Upper lobe of right lung (tissue), 1 donor: ENCODE results near the gene ECSIT. TPM values are rescaled to one million over a fixed set of nuclear protein-coding genes. Genes with fewer than 3 reads are reported as not detected.

Source experiments
- ATAC-seq: fragments of 200-7000 bp; cut with Tn5 transposase; one replicate; pipeline ENCODE4 v1.9.1; 2020; ENCODE audit warnings: mild to moderate bottlenecking, moderate library complexity
- DNase-seq: peaks from one replicate; pipeline ENCODE4 v3.0.0-alpha.2; 2020
- H3K27ac ChIP-seq: fragments of 200-600 bp; one replicate; pipeline ENCODE4 v1.8.0; 2022
- H3K27me3 ChIP-seq: fragments of 200-600 bp; one replicate; pipeline ENCODE4 v1.8.0; 2022; ENCODE audit warnings: mild to moderate bottlenecking
- H3K36me3 ChIP-seq: fragments of 200-600 bp; one replicate; pipeline ENCODE4 v1.8.0; 2022
- H3K4me1 ChIP-seq: fragments of 200-600 bp; one replicate; pipeline ENCODE4 v1.8.0; 2022
- H3K4me3 ChIP-seq: fragments of 200-600 bp; one replicate; pipeline ENCODE4 v1.8.0; 2022; ENCODE audit warnings: mild to moderate bottlenecking
- H3K9me3 ChIP-seq: fragments of 200-600 bp; one replicate; pipeline ENCODE4 v1.8.0; 2022
- intact Hi-C: fragments of 100-400 bp; cut with DNase I; formaldehyde crosslinking; loops from one replicate; pipeline ENCODE4 v1.11.0; 2022
- total RNA-seq: library from RNA; stranded (reverse); fragmentation: NEBNext Ultra II Directional; extraction: Animal tissue kit (Norgen Biotek cat#: 25700); gene quantifications from one replicate; pipeline ENCODE4 v1.2.1, GENCODE V29; 2021
- TF ChIP-seq, protein P1 (sequence below): fragments of 200-600 bp; IDR thresholded peaks from one replicate; pipeline ENCODE4 v1.8.0; 2022; ENCODE audit warnings: antibody characterized with exemption
- donor health status: DM: no; HTN: yes; CAD: no; lungs with severe emphysema.

The ECSIT gene
- total RNA-seq, 1 donor from 2014 or later = 44.8 TPM

GRCh38 chr19:11540645-11541044 lies 11.7 kb upstream of the ECSIT start:
- intact Hi-C loops = no loop called here
- H3K4me3 ChIP-seq = no peak overlapping the region
- ATAC-seq (no peak), DNase-seq (no peak)
- TF ChIP-seq, protein P1, sequence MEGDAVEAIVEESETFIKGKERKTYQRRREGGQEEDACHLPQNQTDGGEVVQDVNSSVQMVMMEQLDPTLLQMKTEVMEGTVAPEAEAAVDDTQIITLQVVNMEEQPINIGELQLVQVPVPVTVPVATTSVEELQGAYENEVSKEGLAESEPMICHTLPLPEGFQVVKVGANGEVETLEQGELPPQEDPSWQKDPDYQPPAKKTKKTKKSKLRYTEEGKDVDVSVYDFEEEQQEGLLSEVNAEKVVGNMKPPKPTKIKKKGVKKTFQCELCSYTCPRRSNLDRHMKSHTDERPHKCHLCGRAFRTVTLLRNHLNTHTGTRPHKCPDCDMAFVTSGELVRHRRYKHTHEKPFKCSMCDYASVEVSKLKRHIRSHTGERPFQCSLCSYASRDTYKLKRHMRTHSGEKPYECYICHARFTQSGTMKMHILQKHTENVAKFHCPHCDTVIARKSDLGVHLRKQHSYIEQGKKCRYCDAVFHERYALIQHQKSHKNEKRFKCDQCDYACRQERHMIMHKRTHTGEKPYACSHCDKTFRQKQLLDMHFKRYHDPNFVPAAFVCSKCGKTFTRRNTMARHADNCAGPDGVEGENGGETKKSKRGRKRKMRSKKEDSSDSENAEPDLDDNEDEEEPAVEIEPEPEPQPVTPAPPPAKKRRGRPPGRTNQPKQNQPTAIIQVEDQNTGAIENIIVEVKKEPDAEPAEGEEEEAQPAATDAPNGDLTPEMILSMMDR = no peak
- H3K27ac ChIP-seq = no peak overlapping the region
- H3K27me3 ChIP-seq = peaks cover 11% of the 10 kb centered on the region
- no peaks in the 10 kb centered on the region for H3K9me3 ChIP-seq
- peaks cover 2% of the 10 kb centered on the region for H3K4me1 ChIP-seq
- H3K36me3 ChIP-seq = no peaks in the 10 kb centered on the region

GRCh38 chr19:11539495-11540365 lies 10.8 kb upstream of the ECSIT start:
- peak overlapping the region; percentile 30 for H3K4me3 ChIP-seq
- no peak overlapping the region for H3K27ac ChIP-seq
- intact Hi-C loops = no loop called here
- H3K27me3 ChIP-seq = peaks cover 11% of the 10 kb centered on the region
- ATAC-seq = no peak
- TF ChIP-seq, protein P1 = no peak
- H3K4me1 ChIP-seq = peaks cover 4% of the 10 kb centered on the region
- H3K9me3 ChIP-seq = no peaks in the 10 kb centered on the region
- DNase-seq = no peak
- H3K36me3 ChIP-seq = no peaks in the 10 kb centered on the region

DNA sequence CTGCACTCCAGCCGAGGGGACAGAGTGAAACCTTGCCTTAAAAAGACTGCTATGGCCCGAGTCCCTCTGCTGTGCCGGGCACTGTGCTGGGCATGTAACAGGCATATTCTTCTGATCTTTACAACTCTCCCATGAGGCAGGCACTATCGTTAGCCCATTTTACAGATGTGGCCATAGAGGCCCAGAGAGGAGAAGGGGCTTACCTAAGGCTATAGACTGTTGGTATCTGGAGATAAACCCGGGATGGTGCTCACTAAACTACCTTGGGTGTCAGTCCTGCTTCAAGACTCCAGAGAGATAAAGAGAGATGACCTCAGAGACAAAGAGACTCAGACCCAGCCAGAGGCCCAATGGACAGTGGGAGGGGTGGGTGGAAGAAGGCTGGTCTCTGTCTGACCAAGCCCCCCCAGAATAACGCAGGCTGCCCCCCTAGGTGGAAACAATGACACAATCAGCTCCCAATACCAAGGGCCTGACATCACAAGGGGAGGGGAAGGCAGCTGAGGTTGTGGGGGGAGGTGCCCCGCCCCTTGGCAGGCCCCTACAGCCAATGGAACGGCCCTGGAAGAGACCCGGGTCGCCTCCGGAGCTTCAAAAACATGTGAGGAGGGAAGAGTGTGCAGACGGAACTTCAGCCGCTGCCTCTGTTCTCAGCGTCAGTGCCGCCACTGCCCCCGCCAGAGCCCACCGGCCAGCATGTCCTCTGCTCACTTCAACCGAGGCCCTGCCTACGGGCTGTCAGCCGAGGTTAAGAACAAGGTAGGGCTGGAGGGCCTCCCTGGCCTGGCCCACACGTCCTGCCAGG lies 9.5 kb upstream of the ECSIT start, which contains the start of gene CNN1:
CNN1 (plus strand) TSS at position 620 of the 805 bp plus-strand sequence; CDS start at position 697, 77 bp downstream.
- TF ChIP-seq, protein P1 = no peak
- Histone ChIP-seq H3K4me1 (peaks cover 4% of the 10 kb centered on the region), H3K27me3 (peaks cover 11% of the 10 kb centered on the region), H3K4me3 (peak within 1 kb of the TSS; percentile 30), H3K27ac (no peak within 1 kb of the TSS), H3K36me3 (no peaks in the 10 kb centered on the region), H3K9me3 (no peaks in the 10 kb centered on the region)
- no peak for DNase-seq
- no peak for ATAC-seq
- intact Hi-C loops = no loop called here

DNA sequence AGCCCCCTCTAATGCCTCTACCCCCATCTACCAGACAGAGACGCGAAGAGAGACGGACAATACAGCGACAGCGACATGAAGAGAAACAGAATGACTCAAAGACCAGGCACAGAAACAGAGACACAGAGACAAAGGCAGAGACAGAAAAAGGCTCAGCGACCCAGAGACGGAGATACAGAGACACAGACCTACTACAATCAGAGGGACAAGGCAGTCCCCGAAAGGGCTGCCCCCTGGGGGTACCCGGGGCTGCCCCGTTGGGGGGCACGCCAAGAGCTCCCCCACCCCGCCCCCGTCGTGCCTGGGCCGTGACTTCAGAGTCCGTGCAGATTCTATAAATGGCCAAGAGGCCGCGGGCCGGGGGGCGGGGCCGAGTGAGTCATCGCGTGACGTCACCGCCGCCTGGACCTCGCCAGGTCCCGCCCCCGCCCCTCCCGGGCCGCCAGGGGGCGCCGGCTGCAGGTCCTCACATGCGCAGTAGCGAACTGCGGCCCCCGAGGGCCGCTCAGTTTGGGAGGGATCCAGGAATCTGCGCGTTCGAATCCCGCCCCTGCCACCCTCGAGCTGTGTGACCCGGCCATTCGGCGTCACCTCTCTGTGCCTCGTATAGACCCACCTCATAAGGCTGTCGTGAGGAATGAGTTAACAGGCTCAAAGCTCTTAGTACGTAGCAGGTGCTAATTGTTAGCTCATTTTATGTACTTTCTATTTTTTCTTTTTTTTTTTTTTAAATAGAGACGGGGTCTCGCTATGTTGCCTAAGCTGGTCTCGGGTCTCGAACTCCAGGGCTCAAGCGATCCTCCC lies 7.1 kb upstream of the ECSIT start:
- TF ChIP-seq, protein P1 = peak; percentile 86
- Histone ChIP-seq H3K9me3 (no peaks in the 10 kb centered on the region), H3K36me3 (no peaks in the 10 kb centered on the region), H3K4me1 (peaks cover 4% of the 10 kb centered on the region), H3K27me3 (peaks cover 11% of the 10 kb centered on the region), H3K27ac (peak overlapping the region; percentile 71), H3K4me3 (peak overlapping the region; percentile 37)
- intact Hi-C loops = no loop called here
- ATAC-seq = peak; percentile 94
- DNase-seq = peak; percentile 94

- intact Hi-C loops = no loop called here
- Histone ChIP-seq H3K9me3 (no peaks in the 10 kb centered on the region), H3K27me3 (peaks cover 11% of the 10 kb centered on the region), H3K36me3 (no peaks in the 10 kb centered on the region), H3K27ac (no peak overlapping the region), H3K4me3 (no peak overlapping the region), H3K4me1 (peaks cover 4% of the 10 kb centered on the region)
- DNase-seq (no peak), ATAC-seq (no peak)
- TF ChIP-seq, protein P1 = no peak
Observed at GRCh38 chr19:11534948-11535347, 6.0 kb upstream of the ECSIT start.
